HepG2 (cell line): ENCODE data around the gene GALNTL6. TPM values are rescaled to one million over a fixed set of nuclear protein-coding genes. Genes with fewer than 3 reads are reported as not detected.

ENCODE experiments used
- ATAC-seq: fragments of 200-7000 bp; cut with Tn5 transposase; 3 replicates; pipeline ENCODE4 v1.9.1; 2020; ENCODE audit warnings: mild to moderate bottlenecking, moderate library complexity
- BruUV-seq: library from RNA; stranded (reverse); fragments of 400-500 nt; replicated peaks from 2 replicates; lab custom pipeline; 2021; lab: Mats Ljungman, UMichigan
- CTCF ChIA-PET: fragments of 300-600 bp; formaldehyde crosslinking; extraction: SDS; loops from one replicate; lab custom pipeline; 2021; ENCODE audit warnings: low total read pairs, inconsistent platforms, low intra/inter-chr PET ratio; lab: Yijun Ruan, JAX
- POLR2A ChIA-PET: fragments of 350-600 bp; sonication (Branson Sonifier 250); formaldehyde crosslinking; loops from one replicate; lab custom pipeline; 2020; ENCODE audit warnings: antibody characterized with exemption, inconsistent platforms; lab: Yijun Ruan, JAX
- DNase-seq: peaks from one replicate; pipeline ENCODE4 v3.0.0-alpha.2; 2015; ENCODE audit warnings: low spot score
- FAIRE-seq: peaks from 3 replicates; lab custom pipeline; 2011; peaks lifted over from hg19 to GRCh38; lab: Jason Lieb, UNC
- H2AFZ ChIP-seq: one replicate; pipeline ENCODE4 v1.6.1; 2011; ENCODE audit warnings: low read length, inconsistent platforms
- H3K27ac ChIP-seq: fragments of 300-600 bp; 3 replicates; pipeline ENCODE4 v1.8.0; 2011; ENCODE audit warnings: mixed run types, mild to moderate bottlenecking, mixed read lengths, low read length, inconsistent platforms; ENCODE audit not compliant: insufficient read depth; ENCODE audit errors: extremely low read length
- H3K27me3 ChIP-seq, 2 experiments: fragments of 200-600 bp in 1 of 2; 2 replicates in 1 of 2; 3 replicates in 1 of 2; pipeline versions ENCODE4 v1.6.0 to v1.8.0; 2011; ENCODE audit warnings: low read length in 2 of 2, mild to moderate bottlenecking in 2 of 2, moderate library complexity in 2 of 2, inconsistent platforms in 1 of 2; ENCODE audit not compliant: insufficient read depth in 2 of 2, control insufficient read depth in 1 of 2
- H3K36me3 ChIP-seq, 2 experiments: fragments of 200-600 bp in 1 of 2; replicated peaks in 1 of 2; 2 replicates in 1 of 2; 3 replicates in 1 of 2; pipeline versions ENCODE4 v1.5.1 to v1.8.0; 2011; ENCODE audit warnings: low read length in 2 of 2, inconsistent platforms in 1 of 2; ENCODE audit not compliant: insufficient read depth in 2 of 2, control insufficient read depth in 1 of 2
- H3K4me1 ChIP-seq: 2 replicates; pipeline ENCODE4 v1.5.1; 2012; ENCODE audit warnings: low read length, inconsistent platforms; ENCODE audit not compliant: insufficient read depth
- H3K4me2 ChIP-seq: 2 replicates; pipeline ENCODE4 v1.6.0; 2011; ENCODE audit warnings: low read depth, low read length, inconsistent platforms
- H3K4me3 ChIP-seq, 3 experiments: fragments of 200-600 bp in 1 of 3; sonication (generic), shearing (Covaris generic) in 1 of 3; replicated peaks in 1 of 3; 2 replicates each; pipeline ENCODE4 v1.5.1; 2011 to 2016; ENCODE audit warnings: low read length in 3 of 3, inconsistent platforms in 2 of 3, low read depth in 2 of 3, mild to moderate bottlenecking in 2 of 3, control low read depth in 1 of 3, mixed read lengths in 1 of 3; ENCODE audit not compliant: insufficient read depth in 1 of 3
- H3K79me2 ChIP-seq: one replicate; pipeline ENCODE4 v1.6.1; 2011; ENCODE audit warnings: low read length, inconsistent platforms; ENCODE audit not compliant: insufficient read depth
- H3K9ac ChIP-seq: 2 replicates; pipeline ENCODE4 v1.6.0; 2011; ENCODE audit warnings: mild to moderate bottlenecking, low read depth, low read length, inconsistent platforms; ENCODE audit not compliant: insufficient read depth
- H3K9me3 ChIP-seq: 2 replicates; pipeline ENCODE4 v1.5.1; 2012; ENCODE audit warnings: mild to moderate bottlenecking, low read length
- H4K20me1 ChIP-seq: 2 replicates; pipeline ENCODE4 v1.6.0; 2011; ENCODE audit warnings: inconsistent platforms, mild to moderate bottlenecking, low read length, moderate library complexity; ENCODE audit not compliant: insufficient read depth
- ATF7-NPFF ChIP-seq: sonication (generic); formaldehyde crosslinking; IDR thresholded peaks from 2 replicates; pipeline ENCODE4 v1.8.1; 2023; ENCODE audit warnings: mild to moderate bottlenecking, low read depth, missing genetic modification reagents, moderate library complexity
- BRCA1 ChIP-seq: sonication (generic); formaldehyde crosslinking; IDR thresholded peaks from 2 replicates; pipeline ENCODE4 v1.4.0; 2020; ENCODE audit warnings: missing genetic modification reagents
- ELF4 ChIP-seq: sonication (generic); formaldehyde crosslinking; IDR thresholded peaks from 2 replicates; pipeline ENCODE4 v1.5.0; 2020; ENCODE audit warnings: missing genetic modification reagents, mild to moderate bottlenecking, moderate library complexity, borderline replicate concordance
- KLF15 ChIP-seq: sonication (generic); formaldehyde crosslinking; IDR thresholded peaks from 2 replicates; pipeline ENCODE4 v1.8.1; 2023; ENCODE audit warnings: borderline replicate concordance, mild to moderate bottlenecking, inconsistent platforms, missing genetic modification reagents, mixed read lengths
- MBD4 ChIP-seq: IDR thresholded peaks from 2 replicates; pipeline ENCODE4 v1.6.1; 2012; ENCODE audit warnings: low read length, inconsistent platforms, borderline replicate concordance
- ZNF253 ChIP-seq: sonication (generic); formaldehyde crosslinking; IDR thresholded peaks from 2 replicates; pipeline ENCODE4 v1.8.0; 2022; ENCODE audit warnings: mild to moderate bottlenecking, missing genetic modification reagents, borderline replicate concordance
- ZNF343 ChIP-seq: sonication (generic); formaldehyde crosslinking; IDR thresholded peaks from 2 replicates; pipeline ENCODE4 v1.4.0; 2020; ENCODE audit warnings: mild to moderate bottlenecking, missing genetic modification reagents
- ZNF451 ChIP-seq: sonication (generic); formaldehyde crosslinking; IDR thresholded peaks from 2 replicates; pipeline ENCODE4 v1.5.0; 2020; ENCODE audit warnings: mild to moderate bottlenecking, missing genetic modification reagents
- ZNF749 ChIP-seq: sonication (generic); formaldehyde crosslinking; IDR thresholded peaks from 2 replicates; pipeline ENCODE4 v1.8.0; 2022; ENCODE audit warnings: mild to moderate bottlenecking, missing genetic modification reagents, moderate library complexity, borderline replicate concordance
- ZNF839 ChIP-seq: sonication (generic); formaldehyde crosslinking; IDR thresholded peaks from 2 replicates; pipeline ENCODE4 v1.4.0; 2020; ENCODE audit warnings: missing genetic modification reagents, mild to moderate bottlenecking, borderline replicate concordance
- in situ Hi-C: cut with HindIII; loops from 2 replicates; pipeline ENCODE4 v1.10.0; 2017; ENCODE audit warnings: low pct_unique_long_range_greater_than_20kb; ENCODE audit not compliant: extremely low pct_ligation_motif_present
- intact Hi-C: fragments of 100-400 bp; cut with micrococcal nuclease; formaldehyde crosslinking; loops from one replicate; pipeline ENCODE4 v1.10.0; 2022; ENCODE audit not compliant: unreplicated experiment
- polyA plus RNA-seq, 8 experiments: library from polyadenylated mRNA; depleted of rRNA in 3 of 8; stranded (reverse) in 7 of 8; unstranded in 1 of 8; fragments of >200 nt; fragmentation: Illumina TruSeq in 4 of 8; extraction: Trizol in 4 of 8; gene quantifications; 2 replicates each; pipeline versions ENCODE4 v1.2.1 to v1.2.3, GENCODE V29; 2011 to 2016; ENCODE audit warnings: low read depth in 4 of 8, missing spikeins in 1 of 8, mixed read lengths in 1 of 8; ENCODE audit not compliant: insufficient read depth in 1 of 8
- total RNA-seq, 5 experiments: library from RNA; depleted of rRNA; stranded (reverse); fragments of >200 nt; fragmentation: Illumina TruSeq; extraction: Trizol; gene quantifications; 2 replicates each; pipeline ENCODE4 v1.2.3, GENCODE V29; 2016; ENCODE audit warnings: low read depth in 1 of 5
- TF ChIP-seq, protein P1 (sequence below): sonication (generic); formaldehyde crosslinking; IDR thresholded peaks from one replicate; pipeline ENCODE4 v1.5.1; 2020; ENCODE audit warnings: mild to moderate bottlenecking, missing genetic modification reagents; ENCODE audit errors: not compliant biosample characterization

The GALNTL6 gene
- total and polyA plus RNA-seq, 2 of the 13 experiments (the other 11 are each of a cell fraction or from before 2014, with no cell fraction given) = not detected

DNA sequence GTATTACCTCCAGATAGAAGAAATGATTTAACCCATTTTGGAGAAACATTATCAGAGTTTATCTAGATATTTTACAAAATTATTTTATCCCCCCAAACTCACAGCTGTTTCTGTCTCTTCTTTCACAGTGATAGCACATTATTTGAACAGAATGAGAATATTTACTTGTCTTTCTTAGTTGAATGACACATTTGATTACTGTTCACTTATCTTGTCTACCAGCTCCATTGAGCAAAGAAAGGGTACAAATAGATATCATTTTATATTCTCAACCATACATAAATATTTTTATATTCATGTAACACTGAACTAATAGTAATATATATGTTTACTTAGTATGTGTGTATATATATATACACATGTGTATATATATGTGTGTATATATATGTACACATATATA lies 364.2 kb downstream of the GALNTL6 start:
- TF ChIP-seq KLF15 (CRISPR knock-in tag) (no peak), ZNF749 (no peak), ZNF343 (CRISPR knock-in tag) (no peak), MBD4 (no peak), ZNF253 (CRISPR knock-in tag) (no peak), BRCA1 (CRISPR knock-in tag) (no peak), ZNF451 (no peak), ATF7-NPFF (no peak), ELF4 (CRISPR knock-in tag) (no peak), ZNF839 (CRISPR knock-in tag) (no peak)
- TF ChIP-seq, protein P1, sequence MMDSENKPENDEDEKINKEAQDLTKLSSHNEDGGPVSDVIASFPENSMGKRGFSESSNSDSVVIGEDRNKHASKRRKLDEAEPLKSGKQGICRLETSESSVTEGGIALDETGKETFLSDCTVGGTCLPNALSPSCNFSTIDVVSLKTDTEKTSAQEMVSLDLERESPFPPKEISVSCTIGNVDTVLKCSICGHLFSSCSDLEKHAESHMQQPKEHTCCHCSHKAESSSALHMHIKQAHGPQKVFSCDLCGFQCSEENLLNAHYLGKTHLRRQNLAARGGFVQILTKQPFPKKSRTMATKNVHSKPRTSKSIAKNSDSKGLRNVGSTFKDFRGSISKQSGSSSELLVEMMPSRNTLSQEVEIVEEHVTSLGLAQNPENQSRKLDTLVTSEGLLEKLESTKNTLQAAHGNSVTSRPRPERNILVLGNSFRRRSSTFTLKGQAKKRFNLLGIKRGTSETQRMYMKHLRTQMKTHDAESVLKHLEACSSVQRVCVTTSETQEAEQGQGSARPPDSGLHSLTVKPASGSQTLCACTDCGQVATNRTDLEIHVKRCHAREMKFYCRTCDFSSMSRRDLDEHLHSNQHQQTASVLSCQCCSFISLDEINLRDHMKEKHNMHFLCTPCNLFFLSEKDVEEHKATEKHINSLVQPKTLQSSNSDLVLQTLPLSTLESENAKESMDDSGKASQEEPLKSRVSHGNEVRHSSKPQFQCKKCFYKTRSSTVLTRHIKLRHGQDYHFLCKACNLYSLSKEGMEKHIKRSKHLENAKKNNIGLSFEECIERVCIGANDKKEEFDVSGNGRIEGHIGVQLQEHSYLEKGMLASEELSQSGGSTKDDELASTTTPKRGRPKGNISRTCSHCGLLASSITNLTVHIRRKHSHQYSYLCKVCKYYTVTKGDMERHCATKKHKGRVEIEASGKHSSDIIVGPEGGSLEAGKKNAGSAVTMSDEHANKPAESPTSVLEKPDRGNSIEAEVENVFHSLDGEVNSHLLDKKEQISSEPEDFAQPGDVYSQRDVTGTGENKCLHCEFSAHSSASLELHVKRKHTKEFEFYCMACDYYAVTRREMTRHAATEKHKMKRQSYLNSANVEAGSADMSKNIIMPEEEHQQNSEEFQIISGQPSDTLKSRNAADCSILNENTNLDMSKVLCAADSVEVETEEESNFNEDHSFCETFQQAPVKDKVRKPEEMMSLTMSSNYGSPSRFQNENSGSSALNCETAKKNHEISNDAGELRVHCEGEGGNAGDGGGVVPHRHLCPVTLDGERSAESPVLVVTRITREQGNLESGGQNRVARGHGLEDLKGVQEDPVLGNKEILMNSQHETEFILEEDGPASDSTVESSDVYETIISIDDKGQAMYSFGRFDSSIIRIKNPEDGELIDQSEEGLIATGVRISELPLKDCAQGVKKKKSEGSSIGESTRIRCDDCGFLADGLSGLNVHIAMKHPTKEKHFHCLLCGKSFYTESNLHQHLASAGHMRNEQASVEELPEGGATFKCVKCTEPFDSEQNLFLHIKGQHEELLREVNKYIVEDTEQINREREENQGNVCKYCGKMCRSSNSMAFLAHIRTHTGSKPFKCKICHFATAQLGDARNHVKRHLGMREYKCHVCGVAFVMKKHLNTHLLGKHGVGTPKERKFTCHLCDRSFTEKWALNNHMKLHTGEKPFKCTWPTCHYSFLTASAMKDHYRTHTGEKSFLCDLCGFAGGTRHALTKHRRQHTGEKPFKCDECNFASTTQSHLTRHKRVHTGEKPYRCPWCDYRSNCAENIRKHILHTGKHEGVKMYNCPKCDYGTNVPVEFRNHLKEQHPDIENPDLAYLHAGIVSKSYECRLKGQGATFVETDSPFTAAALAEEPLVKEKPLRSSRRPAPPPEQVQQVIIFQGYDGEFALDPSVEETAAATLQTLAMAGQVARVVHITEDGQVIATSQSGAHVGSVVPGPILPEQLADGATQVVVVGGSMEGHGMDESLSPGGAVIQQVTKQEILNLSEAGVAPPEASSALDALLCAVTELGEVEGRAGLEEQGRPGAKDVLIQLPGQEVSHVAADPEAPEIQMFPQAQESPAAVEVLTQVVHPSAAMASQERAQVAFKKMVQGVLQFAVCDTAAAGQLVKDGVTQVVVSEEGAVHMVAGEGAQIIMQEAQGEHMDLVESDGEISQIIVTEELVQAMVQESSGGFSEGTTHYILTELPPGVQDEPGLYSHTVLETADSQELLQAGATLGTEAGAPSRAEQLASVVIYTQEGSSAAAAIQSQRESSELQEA (CRISPR knock-in tag) = no peak
- in situ Hi-C loops = no loop called here
- ChIA-PET POLR2A (no interaction called here), CTCF (no interaction called here)
- no peak for ATAC-seq
- Histone ChIP-seq H2AFZ (no peak overlapping the region), H4K20me1 (no peaks in the 10 kb centered on the region), H3K9ac (no peak overlapping the region), H3K36me3 (no peaks in the 10 kb centered on the region), H3K27ac (no peak overlapping the region), H3K27me3 (no peaks in the 10 kb centered on the region), H3K4me3 (no peak overlapping the region), H3K4me1 (no peaks in the 10 kb centered on the region), H3K9me3 (no peaks in the 10 kb centered on the region), H3K4me2 (no peak overlapping the region), H3K79me2 (no peaks in the 10 kb centered on the region)
- intact Hi-C loops = no loop called here
- DNase-seq = no peak
- no TSS peak for BruUV-seq
- no peak for FAIRE-seq
